Measurements from ENCODE around the gene HTR5A. TPM values are rescaled to one million over a fixed set of nuclear protein-coding genes. Genes with fewer than 3 reads are reported as not detected.

HTR5A gene
- total and polyA plus RNA-seq, 2 donors (not counting 3 experiments of a cell fraction or from before 2014, with no cell fraction given): not detected

DNA sequence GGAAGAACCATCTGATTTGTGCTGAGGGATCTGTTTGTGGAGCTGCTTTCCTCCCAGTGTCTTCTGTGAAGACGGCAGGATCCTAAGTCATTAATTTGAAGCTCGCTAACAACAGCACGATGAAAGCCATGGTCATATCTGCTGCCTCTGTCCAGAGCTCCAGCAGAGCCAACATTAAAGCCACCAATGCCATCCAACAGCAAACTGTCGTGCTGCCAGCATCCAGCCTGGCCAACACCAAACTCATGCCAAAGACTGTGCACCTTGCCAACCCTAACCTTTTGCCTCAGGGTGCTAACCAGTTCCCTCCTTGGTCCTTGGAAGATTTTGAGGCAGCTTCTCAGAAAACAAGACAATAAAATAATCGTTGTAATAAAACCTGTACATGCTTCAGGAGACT, 36.2 kb downstream of the HTR5A start:
- dilution Hi-C loops (cut with MboI; ENCODE audit: extremely low pct_ligation_motif_present, low sequenced_read_pairs) (no loop called here), intact Hi-C loops (cut with micrococcal nuclease) (no loop called here)
- Histone ChIP-seq H3K4me3 (replicated peaks in 1 of 3; ENCODE audit: insufficient read depth in 1 of 3, low read depth in 1 of 3, low read length in 3 of 3) (no peak overlapping the region), H3K4me1 (ENCODE audit: control insufficient read depth, extremely low read depth, insufficient read depth, low read length) (no peaks in the 10 kb centered on the region), H4K20me1 (replicated peaks; ENCODE audit: control insufficient read depth, extremely low read depth, insufficient read depth, low read length) (no peaks in the 10 kb centered on the region), H3K36me3 (ENCODE audit: control insufficient read depth in 2 of 2, extremely low read depth in 1 of 2, insufficient read depth in 2 of 2, low read length in 2 of 2) (no peaks in the 10 kb centered on the region), H3K27ac (ENCODE audit: insufficient read depth, low read depth, low read length) (no peak overlapping the region), H2AFZ (ENCODE audit: low read depth, low read length) (no peak overlapping the region), H3K9ac (replicated peaks; ENCODE audit: extremely low read depth, insufficient read depth, low read length) (no peak overlapping the region), H3K9me1 (replicated peaks; ENCODE audit: control insufficient read depth, extremely low read depth, insufficient read depth, low read length) (no peaks in the 10 kb centered on the region), H3K9me3 (replicated peaks; ENCODE audit: control insufficient read depth, insufficient read depth, low read length) (no peaks in the 10 kb centered on the region), H3K27me3 (ENCODE audit: control insufficient read depth in 2 of 2, insufficient read depth in 2 of 2, low read length in 2 of 2) (no peaks in the 10 kb centered on the region), H3K4me2 (ENCODE audit: insufficient read depth, low read length) (no peak overlapping the region), H3K79me2 (ENCODE audit: control insufficient read depth, insufficient read depth, low read length) (no peaks in the 10 kb centered on the region)
- no TSS peak for BruUV-seq (replicated peaks)
- POLR2A ChIA-PET: no interaction called here
- CTCF ChIA-PET: no interaction called here
- TF ChIP-seq FOS (IDR thresholded peaks at IDR 0.05; ENCODE audit: borderline replicate concordance, insufficient read depth, low read length) (no peak), GATA2 (IDR thresholded peaks at IDR 0.05; ENCODE audit: insufficient read depth, insufficient read length, low read depth, low read length) (no peak), JUN (IDR thresholded peaks at IDR 0.05; ENCODE audit: borderline replicate concordance, insufficient read depth, insufficient read length, low read depth) (no peak), MYC (IDR thresholded peaks at IDR 0.05; ENCODE audit: low read depth, low read length) (no peak), POLR2A (IDR thresholded peaks at IDR 0.05; ENCODE audit: low read depth, low read length) (no peak), EZH2 (IDR thresholded peaks at IDR 0.05; ENCODE audit: borderline replicate concordance, low read depth, low read length, severe bottlenecking) (no peak), POLR2AphosphoS5 (IDR thresholded peaks at IDR 0.05; ENCODE audit: insufficient read depth, low read depth, low read length) (no peak)
- TF ChIP-seq, protein P1, sequence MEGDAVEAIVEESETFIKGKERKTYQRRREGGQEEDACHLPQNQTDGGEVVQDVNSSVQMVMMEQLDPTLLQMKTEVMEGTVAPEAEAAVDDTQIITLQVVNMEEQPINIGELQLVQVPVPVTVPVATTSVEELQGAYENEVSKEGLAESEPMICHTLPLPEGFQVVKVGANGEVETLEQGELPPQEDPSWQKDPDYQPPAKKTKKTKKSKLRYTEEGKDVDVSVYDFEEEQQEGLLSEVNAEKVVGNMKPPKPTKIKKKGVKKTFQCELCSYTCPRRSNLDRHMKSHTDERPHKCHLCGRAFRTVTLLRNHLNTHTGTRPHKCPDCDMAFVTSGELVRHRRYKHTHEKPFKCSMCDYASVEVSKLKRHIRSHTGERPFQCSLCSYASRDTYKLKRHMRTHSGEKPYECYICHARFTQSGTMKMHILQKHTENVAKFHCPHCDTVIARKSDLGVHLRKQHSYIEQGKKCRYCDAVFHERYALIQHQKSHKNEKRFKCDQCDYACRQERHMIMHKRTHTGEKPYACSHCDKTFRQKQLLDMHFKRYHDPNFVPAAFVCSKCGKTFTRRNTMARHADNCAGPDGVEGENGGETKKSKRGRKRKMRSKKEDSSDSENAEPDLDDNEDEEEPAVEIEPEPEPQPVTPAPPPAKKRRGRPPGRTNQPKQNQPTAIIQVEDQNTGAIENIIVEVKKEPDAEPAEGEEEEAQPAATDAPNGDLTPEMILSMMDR (IDR thresholded peaks at IDR 0.05; ENCODE audit: extremely low read depth in 1 of 2, insufficient read depth in 1 of 2, low read depth in 1 of 2, low read length in 2 of 2): no peak
- TF ChIP-seq, protein P2, sequence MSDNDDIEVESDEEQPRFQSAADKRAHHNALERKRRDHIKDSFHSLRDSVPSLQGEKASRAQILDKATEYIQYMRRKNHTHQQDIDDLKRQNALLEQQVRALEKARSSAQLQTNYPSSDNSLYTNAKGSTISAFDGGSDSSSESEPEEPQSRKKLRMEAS (IDR thresholded peaks at IDR 0.05; ENCODE audit: insufficient read depth, insufficient read length): no peak
- FAIRE-seq (no peak), DNase-seq (ENCODE audit: low read depth, low spot score) (no peak)

Measured in endothelial cell of umbilical vein (primary cell).